H1 (cell line): ENCODE measurements around the gene GALNT9. TPM values are rescaled to one million over a fixed set of nuclear protein-coding genes. Genes with fewer than 3 reads are reported as not detected.

Experiments used
- CTCF ChIA-PET: fragments of 300-600 bp; sonication (Branson Sonifier 250); formaldehyde crosslinking; loops from one replicate; lab custom pipeline; 2021; ENCODE audit not compliant: partially characterized antibody; lab: Charles Lee
- POLR2A ChIA-PET: fragments of 300-600 bp; sonication (Branson Sonifier 250); formaldehyde crosslinking; loops from one replicate; lab custom pipeline; 2021; ENCODE audit warnings: inconsistent platforms; ENCODE audit not compliant: partially characterized antibody; lab: Charles Lee
- DNase-seq, 2 experiments: peaks; one replicate each; pipeline versions ENCODE4 v3.0.0 to v3.0.0-alpha.2; 2010 to 2022; ENCODE audit warnings: low spot score in 2 of 2, low read depth in 1 of 2, mixed read lengths in 1 of 2
- FAIRE-seq: peaks from 2 replicates; lab custom pipeline; 2011; peaks lifted over from hg19 to GRCh38; lab: Jason Lieb, UNC
- H2AFZ ChIP-seq: 2 replicates; pipeline ENCODE4 v1.8.1; 2012; ENCODE audit warnings: low read length, inconsistent platforms
- H2AK5ac ChIP-seq: 2 replicates; pipeline ENCODE4 v1.6.1; 2013; ENCODE audit warnings: low read depth, low read length
- H2BK120ac ChIP-seq: replicated peaks from 2 replicates; pipeline ENCODE3; 2013; ENCODE audit warnings: low read depth, low read length, inconsistent platforms
- H2BK12ac ChIP-seq: 2 replicates; pipeline ENCODE4 v1.6.1; 2013; ENCODE audit warnings: low read depth, low read length
- H2BK15ac ChIP-seq: 2 replicates; pipeline ENCODE4 v1.6.1; 2013; ENCODE audit warnings: low read length
- H2BK20ac ChIP-seq: 2 replicates; pipeline ENCODE4 v1.6.1; 2013; ENCODE audit warnings: low read length
- H2BK5ac ChIP-seq: 2 replicates; pipeline ENCODE4 v1.6.1; 2013; ENCODE audit warnings: low read depth, low read length
- H3K14ac ChIP-seq: 2 replicates; pipeline ENCODE4 v1.6.1; 2013; ENCODE audit warnings: inconsistent platforms; ENCODE audit not compliant: insufficient read length
- H3K18ac ChIP-seq: 2 replicates; pipeline ENCODE4 v1.6.1; 2013; ENCODE audit warnings: low read length; ENCODE audit errors: extremely low read depth
- H3K23ac ChIP-seq: 2 replicates; pipeline ENCODE4 v1.6.1; 2013; ENCODE audit warnings: inconsistent platforms; ENCODE audit not compliant: insufficient read length
- H3K23me2 ChIP-seq: 2 replicates; pipeline ENCODE4 v1.6.1; 2013; ENCODE audit warnings: low read depth, low read length
- H3K27ac ChIP-seq: 2 replicates; pipeline ENCODE4 v1.6.1; 2011; ENCODE audit warnings: low read depth, low read length, inconsistent platforms
- H3K27me3 ChIP-seq, 4 experiments: replicated peaks in 1 of 4; 1 replicate in 1 of 4; 2 replicates in 3 of 4; pipeline versions ENCODE4 v1.6.1 to v1.8.1; 2011 to 2013; ENCODE audit warnings: low read length in 3 of 4, mild to moderate bottlenecking in 3 of 4, inconsistent platforms in 2 of 4, mixed read lengths in 2 of 4, moderate library complexity in 1 of 4; ENCODE audit not compliant: control insufficient read depth in 3 of 4, insufficient read depth in 3 of 4; ENCODE audit errors: extremely low read depth in 1 of 4
- H3K36me3 ChIP-seq, 4 experiments: 2 replicates each; pipeline versions ENCODE4 v1.6.1 to v1.8.1; 2011 to 2013; ENCODE audit warnings: mild to moderate bottlenecking in 4 of 4, low read length in 3 of 4, moderate library complexity in 2 of 4, control low read depth in 1 of 4, inconsistent platforms in 1 of 4; ENCODE audit not compliant: insufficient read depth in 4 of 4, control insufficient read depth in 2 of 4
- H3K4ac ChIP-seq: replicated peaks from 2 replicates; pipeline ENCODE3; 2013; ENCODE audit warnings: low read length, low read depth, mixed read lengths, inconsistent platforms; ENCODE audit not compliant: insufficient read length
- H3K4me1 ChIP-seq, 4 experiments: replicated peaks in 1 of 4; 1 replicate in 1 of 4; 2 replicates in 3 of 4; pipeline versions ENCODE4 v1.6.1 to v1.8.1; 2011 to 2013; ENCODE audit warnings: low read length in 3 of 4, inconsistent platforms in 2 of 4, mixed read lengths in 1 of 4; ENCODE audit not compliant: insufficient read depth in 4 of 4, control insufficient read depth in 3 of 4
- H3K4me2 ChIP-seq, 2 experiments: 2 replicates each; pipeline versions ENCODE4 v1.6.1 to v1.8.1; 2011 to 2013; ENCODE audit warnings: low read depth in 2 of 2, low read length in 2 of 2, control low read depth in 1 of 2, inconsistent platforms in 1 of 2, mild to moderate bottlenecking in 1 of 2; ENCODE audit not compliant: insufficient read depth in 1 of 2
- H3K4me3 ChIP-seq, 4 experiments: fragments of 200-600, 300-600 bp in 1 of 4; sonication (generic), shearing (Covaris generic), sonication (Bioruptor Twin) in 1 of 4; 2 replicates each; pipeline versions ENCODE4 v1.5.1 to v1.8.1; 2011 to 2016; ENCODE audit warnings: low read length in 4 of 4, low read depth in 3 of 4, control low read depth in 2 of 4, inconsistent platforms in 2 of 4, mild to moderate bottlenecking in 2 of 4, mixed read lengths in 1 of 4, moderate library complexity in 1 of 4; ENCODE audit not compliant: insufficient read depth in 2 of 4; ENCODE audit errors: extremely low read depth in 1 of 4
- H3K56ac ChIP-seq: replicated peaks from 2 replicates; pipeline ENCODE3; 2013; ENCODE audit warnings: low read depth, mild to moderate bottlenecking, mixed read lengths, low read length, inconsistent platforms; ENCODE audit not compliant: insufficient read length
- H3K79me1 ChIP-seq: 2 replicates; pipeline ENCODE4 v1.6.1; 2013; ENCODE audit warnings: low read depth, low read length, control low read depth
- H3K79me2 ChIP-seq, 2 experiments: 2 replicates each; pipeline versions ENCODE4 v1.6.1 to v1.8.1; 2012 to 2013; ENCODE audit warnings: low read length in 2 of 2, mild to moderate bottlenecking in 2 of 2, inconsistent platforms in 1 of 2; ENCODE audit not compliant: insufficient read depth in 2 of 2, control insufficient read depth in 1 of 2
- H3K9ac ChIP-seq, 4 experiments: replicated peaks in 1 of 4; 1 replicate in 1 of 4; 2 replicates in 3 of 4; pipeline versions ENCODE4 v1.6.1 to v1.8.1; 2011 to 2013; ENCODE audit warnings: low read depth in 3 of 4, low read length in 3 of 4, control low read depth in 2 of 4, mild to moderate bottlenecking in 2 of 4, moderate library complexity in 2 of 4, inconsistent platforms in 1 of 4; ENCODE audit errors: extremely low read depth in 1 of 4
- H3K9me3 ChIP-seq, 2 experiments: 2 replicates each; pipeline versions ENCODE4 v1.6.1 to v1.8.1; 2012 to 2013; ENCODE audit warnings: mild to moderate bottlenecking in 2 of 2, moderate library complexity in 2 of 2, control low read depth in 1 of 2, inconsistent platforms in 1 of 2, low read depth in 1 of 2, low read length in 1 of 2, mixed read lengths in 1 of 2; ENCODE audit not compliant: insufficient read depth in 2 of 2
- H4K20me1 ChIP-seq, 2 experiments: replicated peaks in 1 of 2; 2 replicates each; pipeline versions ENCODE3 to v1.8.1; 2011 to 2013; ENCODE audit warnings: inconsistent platforms in 2 of 2, low read length in 2 of 2, mild to moderate bottlenecking in 1 of 2; ENCODE audit not compliant: insufficient read depth in 2 of 2, control insufficient read depth in 1 of 2
- H4K5ac ChIP-seq: 2 replicates; pipeline ENCODE4 v1.6.1; 2013; ENCODE audit warnings: low read length, low read depth, mixed read lengths, inconsistent platforms; ENCODE audit not compliant: insufficient read length
- H4K8ac ChIP-seq: 2 replicates; pipeline ENCODE4 v1.8.0; 2013; ENCODE audit warnings: mild to moderate bottlenecking, moderate library complexity, low read length, inconsistent platforms; ENCODE audit not compliant: insufficient read depth; ENCODE audit errors: extremely low read depth
- H4K91ac ChIP-seq: replicated peaks from 2 replicates; pipeline ENCODE3; 2013; ENCODE audit warnings: low read length, mixed read lengths, inconsistent platforms; ENCODE audit not compliant: insufficient read length
- JUN ChIP-seq: IDR thresholded peaks from 2 replicates; pipeline ENCODE4 v1.6.1; 2011; ENCODE audit warnings: low read depth, mild to moderate bottlenecking, improper control_type of control experiment, low read length
- KDM4A ChIP-seq: IDR thresholded peaks from one replicate; pipeline ENCODE4 v1.7.1; 2012; ENCODE audit warnings: low read depth, mild to moderate bottlenecking, moderate library complexity, low read length, inconsistent platforms; ENCODE audit not compliant: severe bottlenecking
- POU5F1 ChIP-seq: IDR thresholded peaks from 2 replicates; pipeline ENCODE4 v1.6.1; 2011; ENCODE audit warnings: low read depth, mild to moderate bottlenecking, low read length, moderate library complexity
- SIX5 ChIP-seq: IDR thresholded peaks from 2 replicates; pipeline ENCODE4 v1.6.1; 2011; ENCODE audit warnings: mild to moderate bottlenecking, low read depth, low read length
- WGBS, 2 experiments: shearing (Covaris generic) in 1 of 2; methylation state at CpG; one replicate each; pipeline versions ENCODE4 v1.1.6 to v1.1.7; 2013 to 2015; ENCODE audit warnings: low lambda C conversion rate in 2 of 2, mixed read lengths in 2 of 2, inconsistent platforms in 1 of 2, low coverage in 1 of 2, missing lambda C conversion rate in 1 of 2; ENCODE audit not compliant: insufficient replicate concordance in 2 of 2, insufficient coverage in 1 of 2, insufficient read length in 1 of 2; ENCODE audit errors: extremely low coverage in 1 of 2, missing lambda C conversion rate in 1 of 2; 5-methylcytosine and 5-hydroxymethylcytosine counted together
- polyA plus RNA-seq, 7 experiments: library from polyadenylated mRNA; depleted of rRNA in 3 of 7; stranded (reverse) in 5 of 7; unstranded in 2 of 7; fragments of >200 nt in 5 of 7; fragments of 200-250 nt in 2 of 7; gene quantifications; 1 replicate in 5 of 7; 2 replicates in 1 of 7; 4 replicates in 1 of 7; pipeline versions ENCODE4 v1.2.1 to v1.2.3, GENCODE V29; 2011 to 2013; ENCODE audit warnings: missing spikeins in 2 of 7, mixed read lengths in 2 of 7
- total RNA-seq: library from RNA; stranded (reverse); fragmentation: NEBNext Ultra II Directional; extraction: Animal tissue kit (Norgen Biotek cat#: 25700); gene quantifications from 2 replicates; pipeline ENCODE4 v1.2.1, GENCODE V29; 2021
- TF ChIP-seq, protein P1 (sequence below): IDR thresholded peaks from 2 replicates; pipeline ENCODE4 v1.6.1; 2012; ENCODE audit warnings: inconsistent platforms
- TF ChIP-seq, protein P2 (sequence below): IDR thresholded peaks from 2 replicates; pipeline ENCODE4 v1.6.1; 2011; ENCODE audit warnings: low read depth, mild to moderate bottlenecking, low read length; ENCODE audit not compliant: insufficient read depth

The GALNT9 gene
- total and polyA plus RNA-seq, 2 of the 8 experiments (the other 6 are each of a cell fraction or from before 2014, with no cell fraction given), result 2.0 to 3.6 TPM

DNA sequence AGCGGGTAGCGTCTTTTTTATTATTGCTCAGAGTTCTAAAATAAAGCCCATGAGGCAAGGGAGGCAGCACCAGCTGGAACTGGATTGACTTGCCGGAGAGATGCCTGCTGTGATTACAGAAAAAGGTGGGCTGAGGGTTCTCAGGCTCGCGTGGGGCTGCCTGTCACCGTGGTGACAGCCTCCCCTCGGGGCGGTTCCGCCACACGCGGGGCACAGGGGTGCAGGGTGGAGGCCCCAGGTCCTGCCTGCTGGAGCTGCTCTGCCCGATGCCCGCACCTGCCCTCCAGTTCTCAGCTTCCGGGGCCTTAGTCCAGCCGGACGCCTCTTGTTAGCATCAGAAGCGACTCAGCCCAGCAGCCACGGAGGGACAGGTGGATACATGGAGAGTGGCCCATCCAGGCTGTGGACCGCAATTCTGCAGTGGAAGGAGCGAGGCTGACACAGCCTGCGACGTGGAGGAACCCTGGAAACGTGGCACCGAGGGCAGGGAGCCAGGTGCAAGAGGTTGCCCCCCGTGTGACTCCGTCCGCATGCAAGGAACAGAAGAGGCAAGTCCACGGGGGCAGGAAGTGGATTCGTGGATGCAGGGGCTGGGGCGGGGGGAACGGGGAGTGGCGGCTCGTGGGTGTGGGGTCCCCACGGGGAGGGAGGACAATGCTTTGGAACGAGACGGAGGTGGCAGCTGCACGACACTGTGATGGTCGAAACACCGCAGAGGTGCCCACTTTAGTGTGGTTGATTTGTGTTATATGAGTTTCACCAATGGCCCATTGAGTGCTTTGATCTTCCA lies 79.5 kb downstream of the GALNT9 start:
- no peak overlapping the region for H3K27ac ChIP-seq
- no peaks in the 10 kb centered on the region for H3K9me3 ChIP-seq
- no peak overlapping the region for H2BK12ac ChIP-seq
- no peak overlapping the region for H2BK20ac ChIP-seq
- H3K79me2 ChIP-seq, result no peaks in the 10 kb centered on the region
- no peak overlapping the region for H2AK5ac ChIP-seq
- H2BK5ac ChIP-seq, result no peak overlapping the region
- H3K27me3 ChIP-seq, result peaks cover 0 to 8% (median 0%) of the 10 kb centered on the region in 4 experiments; a peak in 4 of 7 replicates
- H3K23me2 ChIP-seq, result no peaks in the 10 kb centered on the region
- peak overlapping the region; percentile 25; the same call in 1 of the 2 replicates for H4K8ac ChIP-seq
- no peak overlapping the region for H2BK15ac ChIP-seq
- no peak overlapping the region for H2AFZ ChIP-seq
- no peak overlapping the region for H3K4ac ChIP-seq
- no peak overlapping the region for H4K91ac ChIP-seq
- H3K4me2 ChIP-seq, result no peak overlapping the region
- 92% methylated on average over 39 of the region's 39 CpGs; no CpG with 5 or more reads in 1 of the 2 experiments for WGBS, 2 experiments
- H4K5ac ChIP-seq, result no peak overlapping the region
- no peak overlapping the region for H3K56ac ChIP-seq
- no peaks in the 10 kb centered on the region for H3K79me1 ChIP-seq
- ChIA-PET CTCF (interaction anchor here (0.6 to 0.9 kb wide), 2 partner anchors 11 to 164 kb away, joined by 3 to 4 read pairs; no protein-coding TSS in a partner anchor), POLR2A (no interaction called here)
- no peak overlapping the region for H3K18ac ChIP-seq
- no peaks in the 10 kb centered on the region for H3K36me3 ChIP-seq
- no peak overlapping the region for H3K14ac ChIP-seq
- no peak for DNase-seq
- H4K20me1 ChIP-seq, result no peaks in the 10 kb centered on the region
- H2BK120ac ChIP-seq, result no peak overlapping the region
- H3K4me3 ChIP-seq, result no peak overlapping the region
- H3K23ac ChIP-seq, result no peak overlapping the region
- TF ChIP-seq POU5F1, result no peak
- TF ChIP-seq KDM4A, result no peak
- TF ChIP-seq JUN, result no peak
- TF ChIP-seq, protein P1, sequence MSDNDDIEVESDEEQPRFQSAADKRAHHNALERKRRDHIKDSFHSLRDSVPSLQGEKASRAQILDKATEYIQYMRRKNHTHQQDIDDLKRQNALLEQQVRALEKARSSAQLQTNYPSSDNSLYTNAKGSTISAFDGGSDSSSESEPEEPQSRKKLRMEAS, result no peak
- no peak for TF ChIP-seq SIX5
- TF ChIP-seq, protein P2, sequence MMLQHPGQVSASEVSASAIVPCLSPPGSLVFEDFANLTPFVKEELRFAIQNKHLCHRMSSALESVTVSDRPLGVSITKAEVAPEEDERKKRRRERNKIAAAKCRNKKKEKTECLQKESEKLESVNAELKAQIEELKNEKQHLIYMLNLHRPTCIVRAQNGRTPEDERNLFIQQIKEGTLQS, result no peak
- no peak for FAIRE-seq
- peaks cover 0 to 3% (median 1%) of the 10 kb centered on the region in 4 experiments; a peak in 2 of 7 replicates for H3K4me1 ChIP-seq
- H3K9ac ChIP-seq, result no peak overlapping the region
